H1 (cell line): ENCODE results near the gene CXCL12. TPM values are rescaled to one million over a fixed set of nuclear protein-coding genes. Genes with fewer than 3 reads are reported as not detected.
A peak's percentile ranks its signal among the peaks of the same experiment; 100 is the strongest.

Experiments used
- CTCF ChIA-PET: fragments of 300-600 bp; sonication (Branson Sonifier 250); formaldehyde crosslinking; loops from one replicate; lab custom pipeline; 2021; ENCODE audit not compliant: partially characterized antibody; lab: Charles Lee
- POLR2A ChIA-PET: fragments of 300-600 bp; sonication (Branson Sonifier 250); formaldehyde crosslinking; loops from one replicate; lab custom pipeline; 2021; ENCODE audit warnings: inconsistent platforms; ENCODE audit not compliant: partially characterized antibody; lab: Charles Lee
- DNase-seq, 2 experiments: peaks; one replicate each; pipeline versions ENCODE4 v3.0.0 to v3.0.0-alpha.2; 2010 to 2022; ENCODE audit warnings: low spot score in 2 of 2, low read depth in 1 of 2, mixed read lengths in 1 of 2
- FAIRE-seq: peaks from 2 replicates; lab custom pipeline; 2011; peaks lifted over from hg19 to GRCh38; lab: Jason Lieb, UNC
- H2AFZ ChIP-seq: 2 replicates; pipeline ENCODE4 v1.8.1; 2012; ENCODE audit warnings: low read length, inconsistent platforms
- H2AK5ac ChIP-seq: 2 replicates; pipeline ENCODE4 v1.6.1; 2013; ENCODE audit warnings: low read depth, low read length
- H2BK120ac ChIP-seq: replicated peaks from 2 replicates; pipeline ENCODE3; 2013; ENCODE audit warnings: low read depth, low read length, inconsistent platforms
- H2BK12ac ChIP-seq: 2 replicates; pipeline ENCODE4 v1.6.1; 2013; ENCODE audit warnings: low read depth, low read length
- H2BK15ac ChIP-seq: 2 replicates; pipeline ENCODE4 v1.6.1; 2013; ENCODE audit warnings: low read length
- H2BK20ac ChIP-seq: 2 replicates; pipeline ENCODE4 v1.6.1; 2013; ENCODE audit warnings: low read length
- H2BK5ac ChIP-seq: 2 replicates; pipeline ENCODE4 v1.6.1; 2013; ENCODE audit warnings: low read depth, low read length
- H3K14ac ChIP-seq: 2 replicates; pipeline ENCODE4 v1.6.1; 2013; ENCODE audit warnings: inconsistent platforms; ENCODE audit not compliant: insufficient read length
- H3K18ac ChIP-seq: 2 replicates; pipeline ENCODE4 v1.6.1; 2013; ENCODE audit warnings: low read length; ENCODE audit errors: extremely low read depth
- H3K23ac ChIP-seq: 2 replicates; pipeline ENCODE4 v1.6.1; 2013; ENCODE audit warnings: inconsistent platforms; ENCODE audit not compliant: insufficient read length
- H3K23me2 ChIP-seq: 2 replicates; pipeline ENCODE4 v1.6.1; 2013; ENCODE audit warnings: low read depth, low read length
- H3K27ac ChIP-seq: 2 replicates; pipeline ENCODE4 v1.6.1; 2011; ENCODE audit warnings: low read depth, low read length, inconsistent platforms
- H3K27me3 ChIP-seq, 4 experiments: replicated peaks in 1 of 4; 1 replicate in 1 of 4; 2 replicates in 3 of 4; pipeline versions ENCODE4 v1.6.1 to v1.8.1; 2011 to 2013; ENCODE audit warnings: low read length in 3 of 4, mild to moderate bottlenecking in 3 of 4, inconsistent platforms in 2 of 4, mixed read lengths in 2 of 4, moderate library complexity in 1 of 4; ENCODE audit not compliant: control insufficient read depth in 3 of 4, insufficient read depth in 3 of 4; ENCODE audit errors: extremely low read depth in 1 of 4
- H3K36me3 ChIP-seq, 4 experiments: 2 replicates each; pipeline versions ENCODE4 v1.6.1 to v1.8.1; 2011 to 2013; ENCODE audit warnings: mild to moderate bottlenecking in 4 of 4, low read length in 3 of 4, moderate library complexity in 2 of 4, control low read depth in 1 of 4, inconsistent platforms in 1 of 4; ENCODE audit not compliant: insufficient read depth in 4 of 4, control insufficient read depth in 2 of 4
- H3K4ac ChIP-seq: replicated peaks from 2 replicates; pipeline ENCODE3; 2013; ENCODE audit warnings: low read length, low read depth, mixed read lengths, inconsistent platforms; ENCODE audit not compliant: insufficient read length
- H3K4me1 ChIP-seq, 4 experiments: replicated peaks in 1 of 4; 1 replicate in 1 of 4; 2 replicates in 3 of 4; pipeline versions ENCODE4 v1.6.1 to v1.8.1; 2011 to 2013; ENCODE audit warnings: low read length in 3 of 4, inconsistent platforms in 2 of 4, mixed read lengths in 1 of 4; ENCODE audit not compliant: insufficient read depth in 4 of 4, control insufficient read depth in 3 of 4
- H3K4me2 ChIP-seq, 2 experiments: 2 replicates each; pipeline versions ENCODE4 v1.6.1 to v1.8.1; 2011 to 2013; ENCODE audit warnings: low read depth in 2 of 2, low read length in 2 of 2, control low read depth in 1 of 2, inconsistent platforms in 1 of 2, mild to moderate bottlenecking in 1 of 2; ENCODE audit not compliant: insufficient read depth in 1 of 2
- H3K4me3 ChIP-seq, 4 experiments: fragments of 200-600, 300-600 bp in 1 of 4; sonication (generic), shearing (Covaris generic), sonication (Bioruptor Twin) in 1 of 4; 2 replicates each; pipeline versions ENCODE4 v1.5.1 to v1.8.1; 2011 to 2016; ENCODE audit warnings: low read length in 4 of 4, low read depth in 3 of 4, control low read depth in 2 of 4, inconsistent platforms in 2 of 4, mild to moderate bottlenecking in 2 of 4, mixed read lengths in 1 of 4, moderate library complexity in 1 of 4; ENCODE audit not compliant: insufficient read depth in 2 of 4; ENCODE audit errors: extremely low read depth in 1 of 4
- H3K56ac ChIP-seq: replicated peaks from 2 replicates; pipeline ENCODE3; 2013; ENCODE audit warnings: low read depth, mild to moderate bottlenecking, mixed read lengths, low read length, inconsistent platforms; ENCODE audit not compliant: insufficient read length
- H3K79me1 ChIP-seq: 2 replicates; pipeline ENCODE4 v1.6.1; 2013; ENCODE audit warnings: low read depth, low read length, control low read depth
- H3K79me2 ChIP-seq, 2 experiments: 2 replicates each; pipeline versions ENCODE4 v1.6.1 to v1.8.1; 2012 to 2013; ENCODE audit warnings: low read length in 2 of 2, mild to moderate bottlenecking in 2 of 2, inconsistent platforms in 1 of 2; ENCODE audit not compliant: insufficient read depth in 2 of 2, control insufficient read depth in 1 of 2
- H3K9ac ChIP-seq, 4 experiments: replicated peaks in 1 of 4; 1 replicate in 1 of 4; 2 replicates in 3 of 4; pipeline versions ENCODE4 v1.6.1 to v1.8.1; 2011 to 2013; ENCODE audit warnings: low read depth in 3 of 4, low read length in 3 of 4, control low read depth in 2 of 4, mild to moderate bottlenecking in 2 of 4, moderate library complexity in 2 of 4, inconsistent platforms in 1 of 4; ENCODE audit errors: extremely low read depth in 1 of 4
- H3K9me3 ChIP-seq, 2 experiments: 2 replicates each; pipeline versions ENCODE4 v1.6.1 to v1.8.1; 2012 to 2013; ENCODE audit warnings: mild to moderate bottlenecking in 2 of 2, moderate library complexity in 2 of 2, control low read depth in 1 of 2, inconsistent platforms in 1 of 2, low read depth in 1 of 2, low read length in 1 of 2, mixed read lengths in 1 of 2; ENCODE audit not compliant: insufficient read depth in 2 of 2
- H4K20me1 ChIP-seq, 2 experiments: replicated peaks in 1 of 2; 2 replicates each; pipeline versions ENCODE3 to v1.8.1; 2011 to 2013; ENCODE audit warnings: inconsistent platforms in 2 of 2, low read length in 2 of 2, mild to moderate bottlenecking in 1 of 2; ENCODE audit not compliant: insufficient read depth in 2 of 2, control insufficient read depth in 1 of 2
- H4K5ac ChIP-seq: 2 replicates; pipeline ENCODE4 v1.6.1; 2013; ENCODE audit warnings: low read length, low read depth, mixed read lengths, inconsistent platforms; ENCODE audit not compliant: insufficient read length
- H4K8ac ChIP-seq: 2 replicates; pipeline ENCODE4 v1.8.0; 2013; ENCODE audit warnings: mild to moderate bottlenecking, moderate library complexity, low read length, inconsistent platforms; ENCODE audit not compliant: insufficient read depth; ENCODE audit errors: extremely low read depth
- H4K91ac ChIP-seq: replicated peaks from 2 replicates; pipeline ENCODE3; 2013; ENCODE audit warnings: low read length, mixed read lengths, inconsistent platforms; ENCODE audit not compliant: insufficient read length
- CREB1 ChIP-seq: IDR thresholded peaks from 2 replicates; pipeline ENCODE4 v1.6.1; 2012; ENCODE audit warnings: inconsistent platforms
- CTBP2 ChIP-seq: IDR thresholded peaks from 2 replicates; pipeline ENCODE4 v1.7.0; 2011; ENCODE audit warnings: borderline replicate concordance, mild to moderate bottlenecking, moderate library complexity, mixed read lengths, low read length; ENCODE audit not compliant: insufficient read depth, insufficient read length
- JUND ChIP-seq: IDR thresholded peaks from 2 replicates; pipeline ENCODE4 v1.6.1; 2011; ENCODE audit warnings: mild to moderate bottlenecking, improper control_type of control experiment, low read length
- NANOG ChIP-seq: IDR thresholded peaks from 2 replicates; pipeline ENCODE4 v1.6.1; 2011; ENCODE audit warnings: low read length, low read depth, mild to moderate bottlenecking, inconsistent platforms; ENCODE audit not compliant: insufficient read depth, poor library complexity, severe bottlenecking
- PHF8 ChIP-seq: fragments of 200-600 bp; sonication (generic); conservative IDR thresholded peaks from 2 replicates; pipeline ENCODE4 v1.7.1; 2012; ENCODE audit warnings: low read depth, mild to moderate bottlenecking, inconsistent platforms, low read length, moderate library complexity
- RFX5 ChIP-seq: IDR thresholded peaks from 2 replicates; pipeline ENCODE4 v1.6.1; 2011; ENCODE audit warnings: low read depth, low read length, improper control_type of control experiment, borderline replicate concordance
- SP2 ChIP-seq: IDR thresholded peaks from 2 replicates; pipeline ENCODE4 v1.6.1; 2012; ENCODE audit warnings: mild to moderate bottlenecking, low read length, inconsistent platforms
- TCF12 ChIP-seq: IDR thresholded peaks from 2 replicates; pipeline ENCODE4 v1.6.1; 2011; ENCODE audit warnings: low read depth, mild to moderate bottlenecking, low read length
- ZNF274 ChIP-seq: IDR thresholded peaks from 2 replicates; pipeline ENCODE4 v1.7.0; 2012; ENCODE audit warnings: low read length, borderline replicate concordance; ENCODE audit errors: extremely low read depth
- WGBS, 2 experiments: shearing (Covaris generic) in 1 of 2; methylation state at CpG; one replicate each; pipeline versions ENCODE4 v1.1.6 to v1.1.7; 2013 to 2015; ENCODE audit warnings: low lambda C conversion rate in 2 of 2, mixed read lengths in 2 of 2, inconsistent platforms in 1 of 2, low coverage in 1 of 2, missing lambda C conversion rate in 1 of 2; ENCODE audit not compliant: insufficient replicate concordance in 2 of 2, insufficient coverage in 1 of 2, insufficient read length in 1 of 2; ENCODE audit errors: extremely low coverage in 1 of 2, missing lambda C conversion rate in 1 of 2; 5-methylcytosine and 5-hydroxymethylcytosine counted together
- polyA plus RNA-seq, 7 experiments: library from polyadenylated mRNA; depleted of rRNA in 3 of 7; stranded (reverse) in 5 of 7; unstranded in 2 of 7; fragments of >200 nt in 5 of 7; fragments of 200-250 nt in 2 of 7; gene quantifications; 1 replicate in 5 of 7; 2 replicates in 1 of 7; 4 replicates in 1 of 7; pipeline versions ENCODE4 v1.2.1 to v1.2.3, GENCODE V29; 2011 to 2013; ENCODE audit warnings: missing spikeins in 2 of 7, mixed read lengths in 2 of 7
- total RNA-seq: library from RNA; stranded (reverse); fragmentation: NEBNext Ultra II Directional; extraction: Animal tissue kit (Norgen Biotek cat#: 25700); gene quantifications from 2 replicates; pipeline ENCODE4 v1.2.1, GENCODE V29; 2021
- TF ChIP-seq, protein P1 (sequence below): IDR thresholded peaks from 2 replicates; pipeline ENCODE4 v1.6.1; 2012; ENCODE audit warnings: low read length, inconsistent platforms

The CXCL12 gene
- total and polyA plus RNA-seq, 2 of the 8 experiments (the other 6 are each of a cell fraction or from before 2014, with no cell fraction given), result 51.4 to 53.8 TPM

DNA sequence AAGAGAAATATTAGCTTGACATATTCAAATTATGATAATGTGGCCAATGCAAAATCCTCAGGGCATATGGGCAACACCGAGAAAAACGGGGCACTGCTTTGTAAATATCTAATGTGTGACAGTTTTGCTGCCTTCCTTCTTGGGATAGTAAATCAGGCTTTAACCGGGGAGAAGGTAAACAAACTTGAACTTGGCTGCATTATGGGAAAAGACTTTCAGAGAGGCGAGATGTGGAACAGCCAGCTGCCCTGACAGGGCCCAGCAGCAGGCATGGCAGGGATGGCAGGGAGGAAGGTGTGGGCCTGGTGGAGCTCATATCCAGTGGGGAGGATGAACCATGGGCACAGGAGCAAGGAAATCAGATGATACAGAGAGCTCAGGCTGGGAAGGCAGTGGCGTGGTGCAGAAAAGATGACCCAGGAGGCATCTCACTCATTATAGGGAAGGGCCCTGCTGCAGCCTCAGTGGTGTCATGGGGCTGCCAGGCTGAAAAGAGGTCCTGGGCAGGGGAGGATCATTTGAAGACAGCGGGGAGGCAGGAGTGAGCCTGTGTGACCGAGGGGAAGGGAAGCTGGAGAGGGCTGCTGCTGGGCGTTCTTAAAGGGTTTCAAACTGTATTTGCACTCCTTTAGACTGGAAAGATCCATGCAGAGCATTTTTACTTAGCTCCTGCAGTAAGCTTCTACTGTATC lies 26.7 kb downstream of the CXCL12 start:
- Histone ChIP-seq H4K8ac (no peak overlapping the region), H4K20me1 (no peaks in the 10 kb centered on the region), H3K4me1 (peaks cover 0 to 16% (median 9%) of the 10 kb centered on the region in 4 experiments; a peak in 5 of 7 replicates), H3K36me3 (no peaks in the 10 kb centered on the region), H2BK15ac (no peak overlapping the region), H3K23me2 (no peaks in the 10 kb centered on the region; the same call in 1 of the 2 replicates), H2AFZ (no peak overlapping the region), H3K9ac (no peak overlapping the region), H3K79me2 (no peaks in the 10 kb centered on the region), H3K14ac (no peak overlapping the region), H2AK5ac (no peak overlapping the region), H3K79me1 (no peaks in the 10 kb centered on the region), H3K4me2 (no peak overlapping the region), H3K56ac (no peak overlapping the region), H2BK20ac (peak overlapping the region; percentile 38; the same call in 1 of the 2 replicates), H2BK5ac (no peak overlapping the region), H3K4me3 (no peak overlapping the region), H3K23ac (no peak overlapping the region), H2BK12ac (no peak overlapping the region; the same call in 1 of the 2 replicates), H3K18ac (no peak overlapping the region), H3K27me3 (no peaks in the 10 kb centered on the region; a peak in 1 of 7 replicates), H4K91ac (peak overlapping the region; percentile 80), H3K4ac (no peak overlapping the region), H3K27ac (no peak overlapping the region), H2BK120ac (no peak overlapping the region), H3K9me3 (no peaks in the 10 kb centered on the region), H4K5ac (no peak overlapping the region)
- WGBS, 2 experiments, result 82% methylated on average over 8 of the region's 8 CpGs; no CpG with 5 or more reads in 1 of the 2 experiments
- CTCF ChIA-PET, result interaction anchor here (0.7 to 6.3 kb wide), 11 partner anchors 10 to 159 kb away, joined by 3 to 43 read pairs (median 3); no protein-coding TSS in a partner anchor
- FAIRE-seq, result no peak
- POLR2A ChIA-PET, result interaction anchor here (1.6 to 4.0 kb wide), 3 partner anchors 11 to 19 kb away, joined by 4 to 24 read pairs (median 4); no protein-coding TSS in a partner anchor
- no peak for DNase-seq
- TF ChIP-seq PHF8 (no peak), CTBP2 (no peak), JUND (no peak), CREB1 (no peak), NANOG (no peak), ZNF274 (no peak), TCF12 (no peak), SP2 (no peak), RFX5 (no peak)
- TF ChIP-seq, protein P1, sequence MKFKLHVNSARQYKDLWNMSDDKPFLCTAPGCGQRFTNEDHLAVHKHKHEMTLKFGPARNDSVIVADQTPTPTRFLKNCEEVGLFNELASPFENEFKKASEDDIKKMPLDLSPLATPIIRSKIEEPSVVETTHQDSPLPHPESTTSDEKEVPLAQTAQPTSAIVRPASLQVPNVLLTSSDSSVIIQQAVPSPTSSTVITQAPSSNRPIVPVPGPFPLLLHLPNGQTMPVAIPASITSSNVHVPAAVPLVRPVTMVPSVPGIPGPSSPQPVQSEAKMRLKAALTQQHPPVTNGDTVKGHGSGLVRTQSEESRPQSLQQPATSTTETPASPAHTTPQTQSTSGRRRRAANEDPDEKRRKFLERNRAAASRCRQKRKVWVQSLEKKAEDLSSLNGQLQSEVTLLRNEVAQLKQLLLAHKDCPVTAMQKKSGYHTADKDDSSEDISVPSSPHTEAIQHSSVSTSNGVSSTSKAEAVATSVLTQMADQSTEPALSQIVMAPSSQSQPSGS, result no peak
